A673 (cell line): Measurements from ENCODE around the gene MSANTD1.

Experiments used
- EZH2 ChIP-seq: fragments of 200-600 bp; sonication (generic); IDR thresholded peaks from 2 replicates; pipeline ENCODE4 v1.6.1; 2017; ENCODE audit warnings: borderline replicate concordance, low read depth, mild to moderate bottlenecking, mixed read lengths, antibody characterized with exemption, low read length; ENCODE audit not compliant: poor library complexity, severe bottlenecking
- TF ChIP-seq, protein P1 (sequence below): fragments of 300-800, 200-600 bp; sonication (generic); conservative IDR thresholded peaks from 2 replicates; pipeline ENCODE4 v1.5.1; 2017; ENCODE audit warnings: low read depth, mild to moderate bottlenecking, antibody characterized with exemption, low read length, moderate library complexity, mixed read lengths

DNA sequence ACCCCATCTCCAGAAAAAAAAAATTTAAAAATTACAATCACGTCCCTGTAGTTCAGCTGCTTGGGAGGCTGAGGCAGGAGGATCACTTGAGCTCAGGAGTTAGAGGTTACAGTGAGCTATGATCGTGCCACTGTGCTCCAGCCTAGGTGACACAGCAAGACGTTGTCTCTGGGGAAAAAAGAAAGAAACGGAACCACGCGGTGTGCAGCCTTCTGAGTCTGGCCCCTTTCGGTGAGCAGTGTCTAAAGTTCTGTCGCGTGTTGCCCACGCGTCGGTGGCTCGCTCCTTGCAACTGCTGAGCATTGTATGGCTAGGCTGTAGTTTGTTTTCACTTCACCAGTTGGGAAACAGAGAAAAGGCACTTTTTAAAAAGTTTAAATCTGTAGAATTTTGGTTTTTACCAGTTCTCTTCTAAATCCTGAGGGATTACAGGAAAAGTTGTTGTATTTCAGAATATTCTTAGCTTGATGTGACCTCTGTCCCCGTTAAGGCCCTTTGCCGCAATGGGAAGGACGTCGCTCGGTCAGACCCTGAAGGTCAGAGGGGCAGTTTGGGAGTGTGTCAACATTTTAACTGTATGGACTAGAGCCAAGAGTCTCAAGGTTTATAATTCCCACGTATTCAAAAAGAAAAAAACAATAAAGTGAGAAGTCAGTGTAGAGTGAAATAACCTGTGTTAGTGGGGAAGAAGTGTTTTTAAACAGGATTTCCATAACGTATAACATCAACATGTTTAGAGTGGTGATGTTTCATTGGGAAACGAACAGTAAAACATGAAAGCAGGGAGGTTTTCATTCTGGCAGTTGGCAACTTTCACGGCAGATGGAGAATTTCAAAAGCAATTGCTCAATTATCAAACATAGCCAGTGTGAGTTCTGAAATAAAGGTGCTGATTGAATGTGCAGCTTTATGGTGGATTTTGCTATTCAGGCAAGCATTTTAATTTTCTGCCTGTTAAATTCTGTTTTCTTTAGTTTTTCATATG lies 45.8 kb upstream of the MSANTD1 start:
- TF ChIP-seq, protein P1, sequence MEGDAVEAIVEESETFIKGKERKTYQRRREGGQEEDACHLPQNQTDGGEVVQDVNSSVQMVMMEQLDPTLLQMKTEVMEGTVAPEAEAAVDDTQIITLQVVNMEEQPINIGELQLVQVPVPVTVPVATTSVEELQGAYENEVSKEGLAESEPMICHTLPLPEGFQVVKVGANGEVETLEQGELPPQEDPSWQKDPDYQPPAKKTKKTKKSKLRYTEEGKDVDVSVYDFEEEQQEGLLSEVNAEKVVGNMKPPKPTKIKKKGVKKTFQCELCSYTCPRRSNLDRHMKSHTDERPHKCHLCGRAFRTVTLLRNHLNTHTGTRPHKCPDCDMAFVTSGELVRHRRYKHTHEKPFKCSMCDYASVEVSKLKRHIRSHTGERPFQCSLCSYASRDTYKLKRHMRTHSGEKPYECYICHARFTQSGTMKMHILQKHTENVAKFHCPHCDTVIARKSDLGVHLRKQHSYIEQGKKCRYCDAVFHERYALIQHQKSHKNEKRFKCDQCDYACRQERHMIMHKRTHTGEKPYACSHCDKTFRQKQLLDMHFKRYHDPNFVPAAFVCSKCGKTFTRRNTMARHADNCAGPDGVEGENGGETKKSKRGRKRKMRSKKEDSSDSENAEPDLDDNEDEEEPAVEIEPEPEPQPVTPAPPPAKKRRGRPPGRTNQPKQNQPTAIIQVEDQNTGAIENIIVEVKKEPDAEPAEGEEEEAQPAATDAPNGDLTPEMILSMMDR, result no peak
- TF ChIP-seq EZH2, result no peak
